ENCODE results near the gene SHH. TPM values are rescaled to one million over a fixed set of nuclear protein-coding genes. Genes with fewer than 3 reads are reported as not detected.

Gene SHH
- polyA plus RNA-seq, 1 donor (not counting 4 experiments of a cell fraction or from before 2014, with no cell fraction given) = not detected

DNA sequence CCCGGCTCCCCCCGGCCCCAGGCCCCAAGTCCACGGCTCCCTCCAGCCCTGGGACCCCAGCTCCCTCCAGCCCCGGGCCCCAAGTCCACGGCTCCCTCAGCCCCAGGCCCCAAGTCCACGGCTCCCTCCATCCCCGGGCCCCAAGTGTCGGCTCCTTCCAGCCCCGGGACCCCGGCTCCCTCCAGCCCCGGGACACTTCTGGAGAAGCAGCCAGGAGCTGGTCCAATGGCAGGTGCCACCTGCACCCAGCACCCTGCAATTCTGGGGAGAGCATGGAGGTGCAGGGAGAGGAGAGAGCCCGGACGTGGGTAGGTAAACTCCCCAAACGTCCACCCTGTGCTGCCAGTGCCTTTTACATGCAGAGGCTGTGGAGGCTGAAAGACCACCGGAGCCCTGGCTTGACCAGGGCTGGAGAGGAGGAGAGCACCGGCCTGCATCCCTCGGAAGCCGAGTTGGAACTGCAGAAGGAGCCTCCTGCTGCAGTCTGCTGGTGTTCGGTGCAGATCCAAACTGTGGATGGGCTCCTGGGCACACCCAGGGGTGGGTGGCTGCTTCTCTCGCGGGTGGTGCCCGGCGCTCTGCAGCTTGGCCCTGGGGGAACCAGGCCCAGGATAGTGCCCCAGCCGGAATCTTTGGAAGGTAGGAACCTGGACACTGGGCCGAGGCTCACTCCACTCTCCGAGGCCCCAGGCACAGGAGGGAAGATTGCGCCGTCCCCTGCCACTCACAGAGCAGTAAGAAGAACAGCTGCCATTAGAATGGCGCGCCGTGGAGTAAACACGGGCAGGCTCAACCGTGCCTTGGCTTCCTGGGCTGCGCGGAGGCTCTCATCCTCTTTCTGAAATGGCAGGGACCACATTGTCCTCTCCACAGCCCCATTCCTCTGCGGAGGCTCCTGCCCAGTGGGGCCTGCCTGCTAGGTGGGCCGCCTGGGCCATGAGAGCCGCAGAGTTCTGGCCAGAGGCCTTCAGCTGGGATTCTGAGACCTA is 14.7 kb downstream of the SHH start:
- H3K9ac ChIP-seq (ENCODE audit: control insufficient read depth, extremely low read depth, insufficient read depth, low read length) = no peak overlapping the region
- no peak for FAIRE-seq
- TF ChIP-seq, protein P1, sequence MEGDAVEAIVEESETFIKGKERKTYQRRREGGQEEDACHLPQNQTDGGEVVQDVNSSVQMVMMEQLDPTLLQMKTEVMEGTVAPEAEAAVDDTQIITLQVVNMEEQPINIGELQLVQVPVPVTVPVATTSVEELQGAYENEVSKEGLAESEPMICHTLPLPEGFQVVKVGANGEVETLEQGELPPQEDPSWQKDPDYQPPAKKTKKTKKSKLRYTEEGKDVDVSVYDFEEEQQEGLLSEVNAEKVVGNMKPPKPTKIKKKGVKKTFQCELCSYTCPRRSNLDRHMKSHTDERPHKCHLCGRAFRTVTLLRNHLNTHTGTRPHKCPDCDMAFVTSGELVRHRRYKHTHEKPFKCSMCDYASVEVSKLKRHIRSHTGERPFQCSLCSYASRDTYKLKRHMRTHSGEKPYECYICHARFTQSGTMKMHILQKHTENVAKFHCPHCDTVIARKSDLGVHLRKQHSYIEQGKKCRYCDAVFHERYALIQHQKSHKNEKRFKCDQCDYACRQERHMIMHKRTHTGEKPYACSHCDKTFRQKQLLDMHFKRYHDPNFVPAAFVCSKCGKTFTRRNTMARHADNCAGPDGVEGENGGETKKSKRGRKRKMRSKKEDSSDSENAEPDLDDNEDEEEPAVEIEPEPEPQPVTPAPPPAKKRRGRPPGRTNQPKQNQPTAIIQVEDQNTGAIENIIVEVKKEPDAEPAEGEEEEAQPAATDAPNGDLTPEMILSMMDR (optimal IDR thresholded peaks at IDR 0.05 in 1 of 3, IDR thresholded peaks at IDR 0.05 in 1 of 3, conservative IDR thresholded peaks at IDR 0.05 in 1 of 3; ENCODE audit: extremely low read depth in 1 of 3, insufficient read depth in 2 of 3, low read length in 3 of 3) = no peak
- no peak for TF ChIP-seq EZH2 (IDR thresholded peaks at IDR 0.05; ENCODE audit: low read length)

DNA sequence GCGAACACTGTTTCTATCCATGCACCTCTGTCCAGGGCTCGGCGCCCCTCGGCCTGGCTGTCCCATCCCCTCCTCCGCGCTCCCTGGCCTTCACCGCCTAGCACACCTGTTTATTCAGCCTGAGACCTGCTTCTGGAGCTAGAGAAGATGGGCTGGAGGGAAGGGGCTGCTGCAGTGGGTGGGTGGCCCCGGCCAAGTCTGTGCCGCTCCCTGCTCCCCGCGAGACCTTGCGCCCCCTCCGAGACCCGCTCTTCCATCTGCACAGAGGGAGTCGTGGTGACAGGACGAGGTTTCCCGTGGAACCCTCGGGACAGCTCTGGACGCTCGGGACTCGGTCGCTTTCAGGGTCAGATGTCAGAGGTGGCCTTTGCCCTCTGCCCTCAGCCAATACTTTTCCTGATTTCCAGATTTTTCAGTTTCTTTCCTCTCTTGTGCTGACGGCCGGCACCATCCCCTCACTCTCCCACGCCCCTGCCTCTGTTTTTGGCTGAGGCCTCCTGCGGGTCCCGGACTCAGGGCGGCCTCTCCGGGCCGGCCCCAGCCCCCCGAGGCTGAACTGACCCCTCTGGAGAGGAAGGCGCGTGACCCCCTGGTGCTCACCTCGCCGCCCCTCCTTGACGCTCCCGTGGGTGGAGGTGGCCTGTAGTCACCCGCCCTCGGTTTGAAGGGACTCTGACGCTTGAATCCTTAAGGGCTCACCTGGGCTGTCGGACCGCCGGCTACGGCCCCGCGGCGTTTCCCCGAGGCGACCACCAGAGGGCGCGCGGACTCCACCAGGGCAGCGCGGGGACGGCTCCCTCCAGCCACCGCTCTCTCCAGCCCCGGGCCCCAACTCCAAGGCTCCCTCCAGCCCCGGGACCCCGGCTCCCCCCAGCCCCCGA is 15.6 kb downstream of the SHH start:
- dilution Hi-C loops (cut with MboI; ENCODE audit: extremely low pct_ligation_motif_present, low sequenced_read_pairs) = no loop called here
- DNase-seq (ENCODE audit: low read depth, low spot score) = no peak
- H3K9me3 ChIP-seq (ENCODE audit: control insufficient read depth, low read depth, low read length) = peaks cover 2% of the 10 kb centered on the region
- H4K20me1 ChIP-seq (ENCODE audit: control insufficient read depth, extremely low read depth, insufficient read depth, low read length) = no peaks in the 10 kb centered on the region
- H3K4me1 ChIP-seq (ENCODE audit: control insufficient read depth, extremely low read depth, insufficient read depth, low read length) = peaks cover 8% of the 10 kb centered on the region
- no peak overlapping the region for H3K27ac ChIP-seq (ENCODE audit: control insufficient read depth, insufficient read depth, low read length)
- H3K79me2 ChIP-seq (ENCODE audit: control insufficient read depth, insufficient read depth, low read length) = no peaks in the 10 kb centered on the region
- peak overlapping the region; percentile 46 for H2AFZ ChIP-seq (ENCODE audit: control insufficient read depth, low read length)
- H3K4me3 ChIP-seq (ENCODE audit: control insufficient read depth in 2 of 3, extremely low read depth in 1 of 3, insufficient read depth in 2 of 3, low read depth in 1 of 3, low read length in 3 of 3) = no peak overlapping the region
- H3K27me3 ChIP-seq (ENCODE audit: control insufficient read depth, extremely low read depth, insufficient read depth, low read length) = peaks cover 47% of the 10 kb centered on the region
- H3K36me3 ChIP-seq (ENCODE audit: control insufficient read depth in 2 of 2, extremely low read depth in 1 of 2, insufficient read depth in 2 of 2, low read length in 2 of 2) = no peaks in the 10 kb centered on the region
- no peak overlapping the region for H3K9ac ChIP-seq (ENCODE audit: control insufficient read depth, extremely low read depth, insufficient read depth, low read length)
- no peaks in the 10 kb centered on the region for H3K9me1 ChIP-seq (ENCODE audit: control insufficient read depth, extremely low read depth, insufficient read depth, low read length)
- FAIRE-seq = no peak
- peak overlapping the region; percentile 45 for H3K4me2 ChIP-seq (ENCODE audit: control insufficient read depth, extremely low read depth, insufficient read depth, low read depth, low read length)
- TF ChIP-seq, protein P1 (optimal IDR thresholded peaks at IDR 0.05 in 1 of 3, IDR thresholded peaks at IDR 0.05 in 1 of 3, conservative IDR thresholded peaks at IDR 0.05 in 1 of 3; ENCODE audit: extremely low read depth in 1 of 3, insufficient read depth in 2 of 3, low read length in 3 of 3) = peak; percentile 31 to 95 (median 92)
- no peak for TF ChIP-seq EZH2 (IDR thresholded peaks at IDR 0.05; ENCODE audit: low read length)

More for the DNA sequence above, 14.7 kb downstream of the SHH start:
- Histone ChIP-seq H3K36me3 (ENCODE audit: control insufficient read depth in 2 of 2, extremely low read depth in 1 of 2, insufficient read depth in 2 of 2, low read length in 2 of 2) (no peaks in the 10 kb centered on the region), H3K27me3 (ENCODE audit: control insufficient read depth, extremely low read depth, insufficient read depth, low read length) (peaks cover 55% of the 10 kb centered on the region), H3K4me3 (ENCODE audit: control insufficient read depth in 2 of 3, extremely low read depth in 1 of 3, insufficient read depth in 2 of 3, low read depth in 1 of 3, low read length in 3 of 3) (no peak overlapping the region), H3K79me2 (ENCODE audit: control insufficient read depth, insufficient read depth, low read length) (no peaks in the 10 kb centered on the region), H3K4me2 (ENCODE audit: control insufficient read depth, extremely low read depth, insufficient read depth, low read depth, low read length) (no peak overlapping the region), H3K9me1 (ENCODE audit: control insufficient read depth, extremely low read depth, insufficient read depth, low read length) (no peaks in the 10 kb centered on the region), H3K9me3 (ENCODE audit: control insufficient read depth, low read depth, low read length) (peaks cover 2% of the 10 kb centered on the region), H2AFZ (ENCODE audit: control insufficient read depth, low read length) (no peak overlapping the region), H4K20me1 (ENCODE audit: control insufficient read depth, extremely low read depth, insufficient read depth, low read length) (no peaks in the 10 kb centered on the region), H3K27ac (ENCODE audit: control insufficient read depth, insufficient read depth, low read length) (no peak overlapping the region), H3K4me1 (ENCODE audit: control insufficient read depth, extremely low read depth, insufficient read depth, low read length) (peaks cover 8% of the 10 kb centered on the region)
- dilution Hi-C loops (cut with MboI; ENCODE audit: extremely low pct_ligation_motif_present, low sequenced_read_pairs) = no loop called here
- DNase-seq (ENCODE audit: low read depth, low spot score) = no peak
